Activated CD4-positive, alpha-beta T cell treated with anti-CD3 and anti-CD28 coated beads, Interleukin-10, Interleukin-2, amounts not matched to agents 100 ng/mL and 50 ng/mL, durations not matched to agents 16 hours and 8 hours (primary cell): Measurements from ENCODE around the gene CTH.
"Not testable (repeated sequence)": the region's sequence is repeated elsewhere in the genome, so short reads cannot be mapped to it uniquely, and the experiment has no call there.

Source experiments
- DNase-seq: peaks from one replicate; pipeline ENCODE4 v3.0.0-alpha.2; 2020

CTH gene

DNA sequence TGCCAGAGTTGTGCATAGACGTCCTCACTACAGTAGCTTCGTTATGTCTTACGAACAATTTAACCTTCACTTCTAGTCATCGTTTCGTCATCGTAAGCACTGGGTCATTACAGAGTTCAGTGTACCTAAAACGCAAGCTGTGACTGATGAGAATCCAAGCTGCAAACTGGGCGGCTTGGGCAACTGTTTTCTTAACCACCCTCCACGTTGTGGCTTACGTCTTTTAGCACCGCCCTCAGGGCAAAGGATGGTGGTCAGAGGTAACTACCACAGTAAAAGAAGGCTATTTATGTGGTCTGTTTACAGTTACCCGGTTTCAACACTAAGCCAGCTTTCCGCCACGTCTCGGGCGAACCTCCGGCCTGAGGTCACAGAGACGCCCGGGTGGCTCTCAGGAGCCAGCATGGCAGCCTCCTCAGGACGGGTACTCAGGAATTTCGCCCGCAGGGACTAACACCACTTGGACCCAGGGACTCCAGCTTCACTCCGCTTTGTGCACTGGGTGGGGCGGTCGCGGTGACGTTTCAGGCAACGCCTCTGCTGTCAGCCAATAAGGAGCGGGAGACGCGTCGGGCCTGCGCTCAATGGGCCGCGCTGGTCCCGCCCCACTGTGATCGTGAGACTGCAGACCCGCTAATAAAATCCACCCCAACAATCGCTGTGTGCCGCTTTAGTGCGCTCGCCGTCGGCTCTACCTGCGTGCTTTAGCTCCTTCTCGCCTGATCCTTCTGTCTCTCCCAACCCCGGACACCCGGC, at the start of gene CTH:
TSS of gene CTH (plus strand) at position 665 of the 756 bp plus-strand sequence. CDS start 148 bp downstream, outside the sequence.
- DNase-seq, result peak; percentile 95

GRCh38 chr1:70361727-70362398, 49.2 kb upstream of the CTH start:
- DNase-seq, result no peak

DNA sequence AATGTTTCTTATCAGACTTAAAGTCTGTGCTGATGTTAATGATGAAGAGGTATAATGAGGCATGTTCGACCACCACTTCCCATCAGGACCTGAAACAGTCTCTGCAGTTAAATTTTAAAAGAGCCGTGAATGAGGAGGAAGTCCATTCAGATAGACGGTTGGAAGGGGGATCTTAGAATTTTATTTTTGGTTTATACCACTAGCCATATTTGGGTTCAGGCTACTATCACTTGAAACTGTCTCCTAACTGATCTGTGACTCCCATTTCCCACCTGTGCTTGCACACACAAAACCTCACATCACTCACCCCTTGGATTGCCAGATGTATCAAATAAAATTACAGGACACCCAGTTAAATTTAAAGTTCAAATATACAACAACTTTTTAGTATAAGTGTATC, 46.6 kb upstream of the CTH start:
- DNase-seq, result no peak

GRCh38 chr1:70366425-70366952, 44.6 kb upstream of the CTH start:
- not testable (repeated sequence) for DNase-seq

DNA sequence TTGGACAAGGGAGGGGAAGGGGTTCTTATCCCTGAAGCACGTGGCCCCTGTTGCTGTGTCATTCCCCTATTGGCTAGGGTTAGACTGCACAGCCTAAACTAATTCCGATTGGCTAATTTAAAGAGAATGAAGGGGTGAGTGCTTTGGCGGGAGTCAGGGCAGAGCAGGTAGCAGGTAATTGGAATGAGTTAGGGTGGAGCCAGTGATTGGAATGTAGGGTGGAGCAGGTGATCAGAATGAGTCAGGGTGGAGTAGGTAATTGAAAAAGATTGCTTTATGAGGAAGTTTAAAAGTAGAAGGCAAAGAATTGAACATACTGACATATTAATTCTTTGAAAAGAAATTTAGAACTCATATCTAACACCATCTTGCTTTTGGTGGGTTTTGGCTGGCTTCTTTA, 44.1 kb upstream of the CTH start:
- not testable (repeated sequence) for DNase-seq

DNA sequence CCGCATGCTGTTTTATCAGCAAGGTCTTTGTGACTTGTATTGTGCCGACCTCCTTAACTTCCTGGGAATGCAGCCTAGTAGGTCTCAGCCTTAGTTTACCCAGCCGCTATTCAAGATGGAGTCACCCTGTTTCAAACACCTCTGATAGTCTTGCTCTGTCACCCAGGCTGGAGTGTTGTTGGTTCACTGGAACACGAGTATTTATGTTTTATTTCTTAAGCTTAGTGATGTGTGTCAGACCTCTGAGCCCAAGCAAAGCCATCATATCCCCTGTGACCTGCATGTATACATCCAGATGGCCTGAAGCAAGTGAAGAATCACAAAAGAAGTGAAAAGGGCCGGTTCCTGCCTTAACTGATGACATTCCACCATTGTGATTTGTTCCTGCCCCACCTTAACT, 43.7 kb upstream of the CTH start:
- DNase-seq, result not testable (repeated sequence)

GRCh38 chr1:70371586-70371985, 39.5 kb upstream of the CTH start:
- DNase-seq, result not testable (repeated sequence)

DNA sequence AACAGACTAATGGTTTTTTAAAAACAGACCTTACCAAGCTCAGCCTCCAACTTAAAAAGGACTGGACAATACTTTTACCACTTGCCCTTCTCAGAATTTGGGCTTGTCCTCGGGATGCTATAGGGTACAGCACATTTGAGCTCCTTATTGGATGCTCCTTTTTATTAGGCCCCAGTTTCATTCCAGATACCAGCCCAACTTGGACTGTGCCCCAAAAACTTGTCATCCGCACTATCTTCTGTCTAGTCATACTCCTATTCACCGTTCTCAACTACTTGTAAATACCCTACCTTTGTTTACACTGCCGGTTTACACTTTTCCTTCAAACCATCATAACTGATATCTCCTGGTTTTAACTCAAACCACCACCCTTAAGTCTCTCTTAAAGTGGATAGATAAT, 38.6 kb upstream of the CTH start:
- DNase-seq, result no peak

DNA sequence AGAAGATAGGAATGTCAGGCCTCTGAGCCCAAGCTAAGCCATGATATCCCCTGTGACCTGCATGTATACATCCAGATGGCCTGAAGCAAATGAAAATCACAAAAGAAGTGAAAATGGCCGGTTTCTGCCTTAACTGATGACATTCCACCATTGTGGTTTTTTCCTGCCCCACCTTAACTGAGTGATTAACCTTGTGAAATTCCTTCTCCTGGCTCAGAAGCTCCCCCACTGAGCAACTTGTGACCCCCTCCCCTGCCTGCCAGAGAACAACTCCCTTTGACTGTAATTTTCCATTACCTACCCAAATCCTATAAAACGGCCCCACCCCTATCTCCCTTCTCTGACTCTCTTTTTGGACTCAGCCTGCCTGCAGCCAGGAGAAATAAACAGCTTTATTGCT, 37.5 kb upstream of the CTH start:
- not testable (repeated sequence) for DNase-seq

DNA sequence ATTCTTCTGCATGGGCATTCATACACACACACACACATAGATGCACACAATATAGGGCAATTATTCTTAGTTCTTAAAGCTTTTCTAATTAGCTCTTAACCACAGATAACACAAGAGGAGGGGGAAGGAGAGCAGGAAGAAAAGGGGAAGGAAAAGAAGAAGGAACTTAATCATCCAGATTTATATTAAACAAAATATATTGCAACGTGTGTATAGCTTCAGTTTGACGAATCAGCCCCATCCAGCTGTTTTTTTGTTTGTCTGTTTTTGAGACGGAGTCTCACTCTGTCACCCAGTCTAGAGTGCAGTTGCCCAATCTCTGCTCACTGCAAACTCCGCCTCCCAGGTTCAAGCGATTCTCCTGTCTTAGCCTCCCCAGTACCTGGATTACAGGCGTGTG, 34.9 kb upstream of the CTH start:
- no peak for DNase-seq

GRCh38 chr1:70382682-70383081, 28.4 kb upstream of the CTH start:
- no peak for DNase-seq

DNA sequence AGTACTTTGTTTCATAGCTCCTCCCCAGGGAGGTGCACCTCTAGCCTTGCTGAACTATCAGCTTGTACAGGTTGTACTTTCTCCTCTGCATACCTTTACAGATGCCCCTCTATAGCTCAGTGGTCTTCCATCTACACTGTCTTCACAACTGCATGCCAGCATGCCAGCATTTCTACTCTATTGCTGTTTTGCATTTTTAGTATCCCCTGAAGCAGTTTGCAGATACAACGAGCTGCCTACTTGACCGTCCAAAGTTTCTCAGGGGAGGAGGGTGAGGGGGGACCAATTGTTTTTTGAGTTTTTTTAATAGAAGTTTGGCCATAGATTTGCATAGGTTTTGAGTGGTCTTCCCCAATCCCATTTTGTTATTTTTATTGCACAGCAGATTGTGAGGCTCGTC, 27.6 kb upstream of the CTH start:
- no peak for DNase-seq

DNA sequence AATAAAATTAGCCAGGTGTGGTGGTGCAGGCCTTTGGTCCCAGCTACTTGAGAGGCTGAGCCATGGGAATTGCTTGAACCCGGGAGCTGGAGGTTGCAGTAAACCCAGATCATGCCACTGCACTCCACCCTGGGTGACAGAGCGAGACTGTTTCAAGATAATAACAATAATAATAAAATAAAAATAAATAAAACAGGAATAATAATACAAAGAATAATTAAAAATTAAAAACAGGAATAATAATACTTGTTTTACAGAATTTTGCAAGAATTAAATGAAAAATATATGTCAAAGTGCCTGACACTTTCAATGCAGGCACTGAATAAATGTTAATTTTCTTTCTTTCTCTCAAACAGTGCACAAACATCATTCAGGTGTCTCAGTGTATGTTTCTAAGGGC, 26.5 kb upstream of the CTH start:
- DNase-seq, result no peak

- DNase-seq, result no peak
These were observed 25.6 kb upstream of the CTH start for GRCh38 chr1:70385477-70385876.

DNA sequence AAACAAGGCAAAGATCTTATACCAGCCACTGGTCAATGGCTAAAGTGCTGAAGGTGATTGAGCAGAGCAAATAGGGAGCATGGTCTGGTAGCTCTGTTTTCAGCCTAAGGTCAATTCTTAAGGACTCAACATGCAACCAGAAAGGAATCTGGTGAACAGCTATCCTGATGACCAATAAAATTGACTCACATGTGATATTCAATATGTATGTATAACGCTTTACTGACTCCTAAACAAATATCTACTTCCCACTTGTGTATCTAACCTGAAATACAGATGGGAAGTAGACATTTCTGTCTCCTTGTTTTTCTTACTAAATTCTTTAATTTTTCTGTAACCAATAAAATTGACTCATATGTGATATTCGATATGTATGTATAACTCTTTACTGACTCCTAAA, 24.9 kb upstream of the CTH start:
- no peak for DNase-seq

- no peak for DNase-seq
These were observed 23.6 kb upstream of the CTH start for GRCh38 chr1:70387507-70387906.

DNA sequence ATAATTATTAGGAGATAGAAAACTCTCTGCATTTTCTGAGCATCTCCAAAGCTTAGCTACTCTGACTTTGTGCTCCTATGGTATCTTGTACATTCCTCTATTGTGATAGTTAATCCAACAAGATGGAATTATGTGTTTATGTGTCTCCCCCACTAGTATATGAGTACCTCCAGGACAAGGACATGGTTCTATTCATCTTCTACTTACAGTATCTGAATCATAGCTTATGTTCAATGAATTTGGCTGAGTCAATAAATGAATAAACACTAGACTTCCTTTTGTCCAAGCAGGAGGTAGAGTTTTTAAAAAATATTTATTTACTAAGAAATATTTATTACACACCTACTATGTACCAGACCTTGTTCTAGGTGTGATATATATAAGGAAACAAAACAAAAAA, 18.4 kb upstream of the CTH start:
- DNase-seq, result no peak

GRCh38 chr1:70396607-70397006, 14.5 kb upstream of the CTH start:
- DNase-seq, result no peak

- no peak for DNase-seq
These were observed 14.1 kb upstream of the CTH start for GRCh38 chr1:70397013-70397412.

- no peak for DNase-seq
These were observed 10.7 kb upstream of the CTH start for GRCh38 chr1:70400335-70400734.

GRCh38 chr1:70401974-70402373, 9.1 kb upstream of the CTH start:
- no peak for DNase-seq

GRCh38 chr1:70403759-70404158, 7.3 kb upstream of the CTH start:
- no peak for DNase-seq

- DNase-seq, result no peak
These were observed 5.2 kb upstream of the CTH start for GRCh38 chr1:70405780-70406416.

GRCh38 chr1:70409136-70409535, 1.9 kb upstream of the CTH start:
- DNase-seq, result no peak
